HG03565 (cell line): ENCODE results near the gene TPO.
"Not testable (repeated sequence)": the region's sequence is repeated elsewhere in the genome, so short reads cannot be mapped to it uniquely, and the experiment has no call there.

Source experiments
- ATAC-seq: cut with Tn5 transposase; IDR thresholded peaks from one replicate; pipeline ENCODE4 v1.9.1; 2021; ENCODE audit warnings: mild to moderate bottlenecking, moderate library complexity; ENCODE audit not compliant: unreplicated experiment

The TPO gene

GRCh38 chr2:1499033-1499795 is 86.0 kb downstream of the TPO start:
- no peak for ATAC-seq

DNA sequence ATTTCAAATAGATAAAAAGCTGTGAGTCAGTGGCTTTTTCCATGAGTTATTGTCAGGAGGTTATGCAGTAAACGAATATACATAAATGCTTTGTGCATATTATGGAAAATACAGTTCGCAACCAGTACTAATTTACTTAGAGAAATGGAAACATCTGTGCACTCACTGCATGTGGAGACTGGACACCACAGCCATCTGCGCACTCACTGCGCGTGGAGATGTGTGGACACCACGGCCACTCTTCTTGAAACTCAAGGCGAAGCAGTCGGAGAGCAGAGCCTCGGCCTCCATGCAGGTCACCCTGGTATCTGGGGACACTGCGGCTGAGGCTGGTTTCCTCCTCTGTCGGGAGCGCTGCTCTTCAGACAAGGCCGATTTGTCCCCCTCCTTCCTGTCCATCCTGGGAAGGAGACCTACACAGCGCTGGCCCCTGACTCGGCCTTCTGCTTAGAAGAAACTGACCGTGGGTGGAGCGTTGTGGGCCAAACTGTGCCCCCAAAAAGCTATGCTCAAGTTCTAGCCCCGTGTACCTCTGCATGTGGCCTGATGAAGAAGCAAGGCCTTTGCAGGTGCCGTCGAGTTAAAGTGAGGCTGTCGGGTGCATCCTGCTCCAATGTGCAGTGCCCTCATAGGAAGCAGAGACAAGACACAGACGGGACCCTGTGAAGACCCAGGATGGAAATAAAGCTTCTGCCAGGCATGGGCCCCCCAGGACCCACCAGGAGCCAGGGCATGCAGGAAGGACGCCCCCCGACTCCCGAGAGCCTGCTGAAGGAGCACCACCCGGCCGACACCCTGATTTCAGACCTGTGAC is 88.0 kb downstream of the TPO start:
- no peak for ATAC-seq

- no peak for ATAC-seq
These were observed 88.7 kb downstream of the TPO start for GRCh38 chr2:1501991-1502390.

GRCh38 chr2:1502891-1503304 is 89.6 kb downstream of the TPO start:
- no peak for ATAC-seq

DNA sequence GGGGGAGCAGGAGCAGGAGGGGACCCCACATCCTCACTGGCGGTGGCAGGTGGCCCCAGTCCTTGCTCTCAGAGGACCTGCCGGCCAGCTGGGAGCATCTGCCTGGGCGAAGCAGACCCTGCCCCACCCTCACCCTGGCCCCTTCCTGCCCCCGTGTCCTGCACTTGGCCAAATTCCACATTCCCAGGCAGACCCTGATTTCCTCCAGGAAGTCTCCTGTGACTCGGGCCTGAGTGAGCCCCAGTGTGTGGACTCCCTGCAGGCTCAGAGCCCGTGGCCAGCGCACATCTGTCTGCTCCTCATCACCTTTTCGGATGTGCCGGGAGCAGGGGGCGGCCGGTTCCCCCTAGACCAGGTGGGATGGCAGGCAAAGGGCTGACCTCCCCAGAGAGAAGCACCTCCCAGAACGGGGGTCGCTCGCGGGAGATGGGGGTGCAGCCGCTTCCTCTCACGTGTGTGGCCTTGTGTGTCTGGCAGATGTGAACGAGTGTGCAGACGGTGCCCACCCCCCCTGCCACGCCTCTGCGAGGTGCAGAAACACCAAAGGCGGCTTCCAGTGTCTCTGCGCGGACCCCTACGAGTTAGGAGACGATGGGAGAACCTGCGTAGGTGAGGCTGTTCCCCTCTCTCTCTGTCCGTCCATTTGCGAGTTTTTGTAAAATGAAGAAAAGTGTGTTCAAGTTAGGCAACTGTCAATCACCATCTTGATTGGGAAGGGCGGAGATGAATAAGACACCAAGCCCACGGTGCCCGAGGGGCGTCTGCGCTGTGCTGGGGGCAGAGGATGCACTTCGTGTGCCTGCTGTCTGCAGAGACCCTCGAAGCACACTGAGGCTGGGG is 90.4 kb downstream of the TPO start:
- ATAC-seq = no peak

DNA sequence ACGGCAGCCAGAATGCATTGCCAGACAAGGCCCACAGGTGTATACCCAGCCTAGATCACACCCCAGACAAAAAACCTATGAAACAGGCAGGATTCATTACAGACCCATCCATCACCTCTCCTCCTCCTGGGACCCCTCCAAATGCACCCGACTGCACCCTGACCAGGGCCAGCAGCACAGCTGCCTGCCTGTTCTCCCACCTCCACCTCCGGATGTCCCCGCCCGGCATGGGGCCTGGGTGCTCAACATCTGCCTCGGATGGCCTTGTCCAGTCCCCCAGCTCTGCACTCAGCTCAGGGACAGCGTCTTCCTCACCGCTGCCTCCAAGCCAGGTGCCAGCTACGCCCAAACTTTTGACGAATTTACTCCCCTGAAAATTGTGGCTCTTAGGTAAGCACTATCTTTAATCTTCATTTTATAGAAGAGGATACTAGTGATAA is 91.1 kb downstream of the TPO start:
- no peak for ATAC-seq

- ATAC-seq = no peak
These were observed 91.8 kb downstream of the TPO start for GRCh38 chr2:1505031-1505441.

DNA sequence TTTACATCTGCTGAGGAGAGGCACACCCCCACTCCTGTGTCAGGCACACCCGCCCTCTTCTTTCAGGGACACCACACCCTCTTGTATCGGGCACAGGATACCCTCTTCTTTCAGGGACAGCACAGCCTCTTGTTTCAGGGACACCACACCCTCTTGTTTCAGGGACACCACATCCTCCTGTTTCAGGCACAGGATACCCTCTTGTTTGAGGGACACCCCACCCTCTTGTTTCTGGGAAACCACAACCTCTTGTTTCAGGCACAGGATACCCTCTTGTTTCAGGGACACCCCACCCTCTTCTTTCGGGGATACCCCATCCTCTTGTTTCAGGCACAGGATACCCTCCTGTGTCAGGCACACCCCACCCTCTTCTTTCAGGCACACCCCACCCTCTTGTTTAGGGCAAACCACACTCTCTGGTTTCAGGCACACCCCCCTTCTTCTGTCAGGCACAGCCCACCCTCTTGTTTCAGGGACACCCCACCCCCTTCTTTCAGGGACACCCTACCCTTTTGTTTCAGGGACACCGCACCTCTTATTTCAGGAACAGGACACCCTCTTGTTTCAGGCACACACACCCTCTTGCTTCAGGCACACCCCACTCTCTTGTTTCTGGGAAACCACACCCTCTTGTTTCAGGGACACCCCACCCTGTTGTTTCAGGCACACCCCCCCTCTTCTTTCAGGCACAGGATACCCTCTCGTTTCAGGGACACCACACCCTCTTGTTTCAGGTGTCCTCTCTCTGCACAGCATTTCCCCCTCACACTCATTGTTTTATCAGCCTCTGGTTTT is 96.2 kb downstream of the TPO start:
- ATAC-seq = no peak

- no peak for ATAC-seq
These were observed 96.9 kb downstream of the TPO start for GRCh38 chr2:1510176-1510575.

DNA sequence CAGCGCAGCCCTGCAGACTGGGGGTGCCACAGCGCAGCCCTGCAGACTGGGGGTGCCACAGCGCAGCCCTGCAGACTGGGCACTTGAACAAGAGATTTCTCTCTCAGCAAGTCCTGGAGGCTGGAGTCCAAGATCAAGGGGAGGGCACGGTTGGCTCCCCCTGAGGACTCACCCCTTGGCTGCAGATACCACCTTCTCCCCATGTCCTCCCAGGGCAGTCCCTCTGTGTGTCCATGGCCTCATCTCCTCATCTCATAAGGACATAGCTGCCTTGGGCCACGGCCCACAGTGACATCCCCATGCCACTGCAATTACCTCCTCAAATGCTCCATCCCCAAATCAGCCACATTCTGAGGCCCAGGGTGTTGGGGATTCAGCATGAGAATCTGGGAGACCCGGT is 98.2 kb downstream of the TPO start:
- no peak for ATAC-seq

DNA sequence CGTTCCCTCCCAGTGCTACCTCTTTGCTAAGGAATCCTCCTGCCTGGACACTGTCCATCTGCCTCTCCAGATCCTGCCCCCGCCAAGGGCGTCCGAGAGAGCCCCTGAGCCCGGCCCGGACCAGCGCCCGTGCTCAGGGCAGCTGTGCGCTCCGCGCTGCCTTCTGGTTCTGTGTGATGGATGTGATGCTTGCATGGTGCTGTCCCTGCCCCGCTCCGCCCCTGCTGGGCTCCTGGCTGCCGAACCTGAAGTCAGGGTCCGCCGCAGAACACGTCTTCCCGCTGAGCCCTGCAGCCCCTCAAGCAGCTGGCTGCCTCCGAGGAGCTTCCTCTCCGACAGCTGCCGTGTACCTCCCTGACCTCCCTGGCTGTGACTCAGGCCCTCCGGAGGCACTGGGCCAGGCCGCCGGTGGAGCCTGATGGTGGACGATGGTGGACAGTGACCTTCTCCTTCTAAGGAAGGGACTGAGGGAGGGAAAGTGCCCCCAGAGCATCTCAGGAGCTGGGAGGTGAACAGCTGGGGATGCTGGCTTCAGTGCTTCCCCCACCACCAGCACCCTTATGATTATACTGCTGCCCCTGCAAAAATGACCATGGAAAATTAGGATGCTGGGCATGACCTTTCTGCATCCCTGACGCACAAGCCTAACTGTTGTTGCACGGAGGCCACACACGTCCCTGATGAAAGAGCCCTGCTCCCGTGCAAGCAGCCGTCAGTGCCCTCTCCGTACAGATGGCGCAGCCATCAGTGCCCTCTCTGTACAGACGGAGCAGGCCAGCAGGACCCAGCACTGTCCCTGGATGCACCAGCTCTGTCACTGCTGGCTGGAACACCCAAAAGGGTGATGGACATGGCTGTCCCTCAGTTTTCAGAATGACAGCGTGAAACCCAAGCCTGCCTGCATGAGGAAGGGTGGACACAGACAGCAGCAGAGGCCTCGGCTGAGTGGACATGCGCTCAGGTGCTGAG is 99.3 kb downstream of the TPO start:
- ATAC-seq = no peak

GRCh38 chr2:1514391-1515072 is 101.3 kb downstream of the TPO start:
- ATAC-seq = no peak

DNA sequence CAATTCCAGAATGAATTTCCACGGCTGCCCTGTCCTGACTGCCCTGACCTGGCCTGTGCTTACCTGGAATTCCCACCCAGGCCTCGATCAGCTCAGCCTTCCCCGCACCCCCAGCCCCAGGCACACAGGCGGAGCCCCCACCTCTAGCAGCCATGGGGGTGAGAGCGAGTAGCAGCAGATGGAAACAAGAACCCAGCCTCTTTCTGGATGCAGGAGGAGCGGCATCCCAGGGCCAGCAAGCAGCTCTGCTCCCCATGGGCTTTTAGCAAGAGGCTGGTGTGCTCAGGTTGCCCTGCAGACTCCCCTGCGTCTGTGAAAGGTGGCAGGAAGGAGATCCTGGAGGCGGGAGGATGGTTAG is 101.8 kb downstream of the TPO start:
- no peak for ATAC-seq

DNA sequence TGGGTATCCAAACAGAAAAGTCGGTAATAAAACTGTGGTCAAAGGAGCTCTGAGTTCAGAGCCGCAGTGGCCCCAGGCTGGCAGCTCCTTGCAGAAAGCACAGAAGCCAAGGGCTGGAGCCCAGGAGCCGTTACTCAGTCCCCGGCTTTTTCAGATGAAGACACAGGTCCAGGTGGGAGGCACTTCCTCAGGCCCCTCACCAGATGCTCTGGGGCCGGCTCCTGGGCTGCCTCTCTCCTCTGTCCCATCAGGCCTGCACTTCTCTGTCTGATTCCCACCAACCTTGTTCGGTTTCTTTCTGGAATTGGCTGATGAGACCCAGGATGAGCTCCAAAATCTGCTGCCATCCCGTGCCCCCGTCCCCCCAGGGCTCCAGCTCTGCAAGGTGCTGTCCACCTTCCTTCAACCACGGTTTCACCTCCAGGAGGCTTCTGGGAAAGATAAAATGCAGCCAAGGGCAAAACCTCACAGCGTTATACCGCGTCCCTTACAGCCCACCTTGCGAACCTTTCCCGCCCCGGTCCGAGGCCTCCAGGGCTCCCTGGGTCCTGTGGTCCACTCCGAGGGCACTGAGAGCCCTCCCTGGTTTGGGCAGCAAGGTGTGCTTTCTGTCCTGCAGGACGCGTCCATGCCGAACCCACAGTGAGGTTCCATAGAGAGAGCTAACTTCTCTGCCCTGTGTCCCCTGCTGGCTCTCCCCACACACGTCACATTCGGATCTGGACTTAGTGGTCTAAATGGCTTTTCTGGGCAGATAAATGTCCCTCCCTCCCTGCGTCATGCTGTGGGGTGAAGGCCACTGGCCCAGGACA is 102.9 kb downstream of the TPO start:
- ATAC-seq = no peak

GRCh38 chr2:1516798-1517060 is 103.5 kb downstream of the TPO start:
- no peak for ATAC-seq

DNA sequence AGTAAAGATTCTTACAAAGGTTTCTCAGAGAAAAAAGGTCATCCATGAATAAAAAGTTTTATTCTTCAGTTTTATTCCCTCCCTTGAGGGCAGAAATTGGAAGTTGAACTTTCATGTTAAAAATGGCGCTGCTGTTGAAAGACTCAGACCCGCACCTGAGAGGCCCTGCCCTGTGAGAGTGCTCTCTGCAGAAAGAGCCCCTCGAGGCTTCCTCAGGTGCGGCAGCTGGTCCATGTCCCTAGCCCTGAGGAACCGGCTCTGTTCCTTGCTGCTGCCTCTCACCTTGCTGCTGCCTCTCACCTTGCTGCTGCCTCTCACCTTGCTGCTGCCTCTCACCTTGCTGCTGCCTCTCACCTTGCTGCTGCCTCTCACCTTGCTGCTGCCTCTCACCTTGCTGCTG is 104.0 kb downstream of the TPO start:
- not testable (repeated sequence) for ATAC-seq

DNA sequence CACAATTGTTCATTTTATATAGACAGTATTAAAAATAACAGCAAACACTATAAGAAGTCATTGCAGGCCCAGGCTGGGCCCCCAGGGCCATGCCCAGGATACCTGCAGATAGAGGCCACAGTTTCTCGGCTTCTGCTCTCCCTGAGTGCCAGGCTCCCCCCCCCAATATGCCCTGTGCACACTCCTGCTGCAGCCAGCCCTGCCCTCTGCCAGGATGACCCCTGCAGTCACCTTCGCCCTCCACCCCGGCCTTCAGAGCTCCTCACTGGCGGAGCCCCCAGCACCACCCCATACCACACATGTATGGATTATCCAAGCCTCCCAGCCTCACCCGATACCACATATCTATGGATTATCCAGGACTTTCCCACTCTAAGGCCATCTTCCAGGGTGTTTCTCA is 104.5 kb downstream of the TPO start:
- no peak for ATAC-seq

- no peak for ATAC-seq
These were observed 105.1 kb downstream of the TPO start for GRCh38 chr2:1518331-1518803.
